Peyer's patch (tissue), 4 donors: ENCODE measurements around the gene KLHL6.

ENCODE experiments used
- CTCF ChIP-seq, 6 experiments: fragments of 450-650 bp in 4 of 6; fragments of 200-600 bp in 2 of 6; sonication (generic) in 1 of 6; IDR thresholded peaks; one replicate each; pipeline ENCODE4 v1.5.1; 2017 to 2019; ENCODE audit warnings: antibody characterized with exemption in 6 of 6, mild to moderate bottlenecking in 3 of 6, moderate library complexity in 1 of 6
- POLR2A ChIP-seq, 2 donors: fragments of 450-650 bp; IDR thresholded peaks; one replicate each; pipeline ENCODE4 v1.5.1; 2017; ENCODE audit warnings: antibody characterized with exemption in 2 of 2, mild to moderate bottlenecking in 2 of 2, moderate library complexity in 2 of 2

- TF ChIP-seq POLR2A (IDR thresholded peaks at IDR 0.05) = no peak
- TF ChIP-seq CTCF (IDR thresholded peaks at IDR 0.05) = no peak
These were observed 17.0 kb downstream of the KLHL6 start for GRCh38 chr3:183538486-183538885.
